Epidermal melanocyte (primary cell): ENCODE measurements around the gene GNAI3.

Experiments
- DNase-seq: peaks from one replicate; pipeline ENCODE4 v3.0.0; 2011; ENCODE audit warnings: low spot score; ENCODE audit not compliant: insufficient read length

GNAI3 gene

GRCh38 chr1:109636201-109636952, 88.0 kb downstream of the GNAI3 start:
- DNase-seq = no peak

DNA sequence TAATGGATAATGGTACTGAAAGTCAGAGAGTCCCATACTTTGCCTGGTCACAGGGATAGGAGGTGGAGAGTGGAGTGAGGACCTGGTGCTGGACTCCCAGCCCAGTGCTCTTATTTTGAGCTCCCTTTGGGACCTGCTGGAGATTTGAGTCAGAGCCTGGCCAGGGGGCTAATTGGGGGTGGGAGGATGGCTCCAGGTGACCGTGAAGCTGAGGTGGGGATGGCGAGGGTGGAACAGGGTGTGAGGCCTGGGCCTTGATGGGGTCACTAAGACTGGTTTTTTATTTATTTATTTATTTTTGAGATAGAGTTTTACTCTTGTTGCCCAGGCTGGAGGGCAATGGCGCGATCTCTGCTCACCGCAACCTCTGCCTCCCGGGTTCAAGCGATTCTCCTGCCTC, 89.0 kb downstream of the GNAI3 start:
- no peak for DNase-seq

- DNase-seq = no peak
Measured at GRCh38 chr1:109639063-109639840, 90.8 kb downstream of the GNAI3 start.

DNA sequence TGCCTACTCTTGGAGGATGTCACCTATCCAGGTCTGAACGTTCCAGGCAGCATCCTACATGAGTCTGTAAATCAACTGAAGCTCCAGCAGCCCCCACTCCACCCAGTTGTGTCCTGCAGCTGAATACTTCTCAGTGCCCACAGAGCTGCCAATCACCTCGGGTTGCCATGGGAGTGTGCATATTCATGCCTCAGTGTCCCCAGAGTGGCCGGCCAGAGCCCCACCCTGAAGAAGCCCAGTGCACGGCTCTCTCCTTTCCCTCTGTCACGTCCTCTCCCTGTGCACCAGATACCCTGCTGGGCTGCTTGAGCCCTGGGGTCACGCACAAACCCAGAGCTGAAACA, 91.4 kb downstream of the GNAI3 start:
- DNase-seq = no peak

DNA sequence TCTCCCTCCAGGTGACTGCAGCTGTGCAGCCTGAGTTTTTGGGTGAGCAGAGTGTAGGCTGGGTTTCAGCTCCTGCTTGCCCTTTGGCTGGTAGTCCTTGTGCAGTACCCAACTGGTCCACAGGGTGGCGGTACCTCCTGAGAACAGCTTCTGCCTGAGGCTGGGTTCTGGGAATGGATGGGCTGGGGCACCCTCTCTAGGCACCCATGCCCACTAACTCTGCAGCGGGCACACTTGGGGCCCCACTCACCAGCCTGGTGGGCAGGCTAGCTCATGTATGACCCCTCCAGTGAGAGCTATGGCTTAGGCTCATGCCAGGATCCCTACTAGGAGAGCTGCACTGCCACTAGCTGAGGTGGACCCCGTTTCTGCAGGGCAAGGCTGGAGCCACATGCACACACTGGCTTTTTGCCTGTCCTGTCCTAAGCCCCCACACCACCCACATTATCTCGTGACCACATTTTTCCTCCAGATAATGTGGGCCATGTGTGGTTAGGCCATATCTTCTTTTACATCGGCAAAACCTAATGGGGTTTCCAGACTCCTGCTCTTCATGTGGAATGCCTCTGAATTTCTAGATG, 92.0 kb downstream of the GNAI3 start:
- no peak for DNase-seq

GRCh38 chr1:109641078-109641740, 92.8 kb downstream of the GNAI3 start:
- DNase-seq = no peak

DNA sequence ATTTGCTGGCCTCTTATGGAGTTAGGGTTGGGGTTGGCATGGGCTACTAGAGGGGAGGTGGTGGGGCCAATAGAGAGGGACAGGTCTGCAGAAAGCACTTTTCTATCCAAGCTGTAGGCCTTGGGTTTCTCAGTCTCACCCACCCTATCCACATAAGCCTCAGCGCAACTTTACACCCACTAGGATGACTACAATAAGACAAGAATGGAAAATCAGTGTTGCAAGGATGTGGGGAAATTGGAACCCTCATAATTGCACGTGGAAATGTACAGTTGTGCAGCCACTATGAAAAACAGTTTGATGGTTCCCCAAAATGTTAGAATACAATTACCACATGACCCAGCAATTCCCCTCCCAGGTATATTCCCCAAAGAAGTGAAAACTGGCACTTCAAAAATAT, 93.4 kb downstream of the GNAI3 start:
- no peak for DNase-seq

DNA sequence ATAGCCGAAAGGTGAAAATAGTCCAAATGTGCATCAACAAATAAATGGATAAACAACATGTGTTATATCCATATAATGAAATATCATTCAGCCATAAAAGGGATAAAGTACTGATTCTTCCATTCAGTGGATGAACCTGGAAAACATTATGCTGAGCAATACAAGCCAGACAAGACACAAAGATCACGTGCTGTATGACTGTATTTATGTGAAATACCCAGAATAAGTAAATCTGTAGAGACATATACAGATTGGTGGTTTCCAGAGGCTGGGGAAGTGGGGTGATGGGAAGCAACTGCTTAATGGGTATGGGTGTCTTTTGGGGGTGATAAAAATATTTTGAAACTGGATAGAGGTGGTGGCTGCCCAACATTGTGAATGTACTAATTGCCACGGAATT, 94.2 kb downstream of the GNAI3 start:
- no peak for DNase-seq

- no peak for DNase-seq
Measured at GRCh38 chr1:109643385-109644230, 95.2 kb downstream of the GNAI3 start.

GRCh38 chr1:109644670-109645069, 96.3 kb downstream of the GNAI3 start:
- DNase-seq = no peak

- no peak for DNase-seq
Measured at GRCh38 chr1:109649491-109649914, 101.1 kb downstream of the GNAI3 start.

DNA sequence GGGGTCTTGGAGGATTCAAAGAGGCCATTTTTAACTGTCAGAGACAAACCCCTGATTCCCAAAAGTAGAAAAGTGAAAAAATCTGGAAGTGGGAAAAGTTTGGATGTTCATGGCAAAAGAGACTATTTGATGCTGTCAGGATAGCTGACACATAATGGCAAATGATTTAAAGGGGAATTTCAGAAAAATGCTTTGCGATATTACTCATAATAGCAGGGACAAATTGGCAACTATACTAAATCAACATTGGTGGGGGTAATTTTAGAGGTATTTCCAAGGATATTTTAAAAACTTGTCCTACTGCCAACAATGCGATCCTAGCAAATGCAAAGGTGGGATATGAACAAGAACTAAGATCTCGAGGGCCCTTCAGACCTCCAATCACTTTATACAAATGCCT, 102.2 kb downstream of the GNAI3 start:
- DNase-seq = no peak

DNA sequence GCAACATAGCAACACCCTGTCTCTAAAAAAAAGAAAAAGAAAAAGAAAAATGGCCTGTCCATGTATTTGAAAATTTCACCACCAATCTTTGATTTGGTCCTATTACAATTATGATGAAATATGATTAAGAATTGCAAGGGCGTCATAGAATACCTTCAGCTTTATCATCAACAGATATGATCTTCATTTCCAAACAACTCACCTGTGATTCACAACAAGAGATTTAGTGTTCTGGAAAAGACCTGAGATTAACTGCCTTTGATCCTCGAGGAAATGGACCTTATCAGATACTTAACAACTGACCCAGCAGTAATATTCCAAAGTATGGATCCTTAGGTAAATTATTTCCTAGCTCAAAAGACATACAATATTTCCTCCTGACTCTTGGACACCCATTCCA, 104.0 kb downstream of the GNAI3 start:
- no peak for DNase-seq

DNA sequence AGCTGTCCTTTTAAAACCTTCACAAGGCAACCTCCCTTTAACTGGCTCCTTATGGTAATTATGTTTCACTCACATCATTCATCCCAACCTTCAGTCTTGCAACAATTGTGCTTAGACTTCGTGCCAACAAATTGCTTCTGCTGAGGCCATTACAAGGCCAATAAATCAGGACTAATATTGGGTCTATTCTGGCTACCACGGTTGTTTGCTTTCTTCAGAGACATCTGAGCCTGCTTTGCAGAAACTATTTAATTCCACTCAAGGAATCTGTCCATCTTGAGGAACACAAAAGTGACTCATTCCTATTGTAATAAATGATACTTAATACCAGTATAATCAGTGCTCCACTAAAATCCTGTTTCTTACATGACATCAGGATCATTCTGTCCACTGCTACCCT, 104.9 kb downstream of the GNAI3 start:
- DNase-seq = no peak

GRCh38 chr1:109654519-109654918, 106.1 kb downstream of the GNAI3 start:
- DNase-seq = no peak

- DNase-seq = peak; percentile 71
Measured at GRCh38 chr1:109655615-109656519, 107.5 kb downstream of the GNAI3 start, which contains the start of gene GSTM4. TSS of gene GSTM4 (plus strand) at chr1:109656099. CDS start at chr1:109656390, 291 bp downstream.

- DNase-seq = no peak
Measured at GRCh38 chr1:109657395-109657794, 109.0 kb downstream of the GNAI3 start.

DNA sequence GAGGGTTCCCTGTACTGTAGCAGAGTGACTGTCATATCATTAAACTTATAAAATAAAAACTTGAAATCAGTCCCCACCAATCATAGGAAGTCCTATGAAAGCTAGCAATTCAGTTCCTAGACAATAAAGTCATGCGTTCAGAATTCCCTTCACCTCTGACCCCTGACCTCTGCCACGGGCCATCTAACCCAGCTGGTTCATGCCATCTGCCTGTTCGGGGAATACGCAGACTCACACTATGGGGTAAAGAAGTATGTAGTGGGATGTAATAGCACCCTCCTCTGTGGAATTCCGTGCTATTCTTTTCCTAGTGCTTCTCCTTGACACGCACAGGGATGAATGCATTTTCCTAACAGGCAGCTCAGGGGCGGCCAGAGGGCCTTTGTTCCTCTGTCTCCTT, 109.6 kb downstream of the GNAI3 start:
- DNase-seq = no peak

DNA sequence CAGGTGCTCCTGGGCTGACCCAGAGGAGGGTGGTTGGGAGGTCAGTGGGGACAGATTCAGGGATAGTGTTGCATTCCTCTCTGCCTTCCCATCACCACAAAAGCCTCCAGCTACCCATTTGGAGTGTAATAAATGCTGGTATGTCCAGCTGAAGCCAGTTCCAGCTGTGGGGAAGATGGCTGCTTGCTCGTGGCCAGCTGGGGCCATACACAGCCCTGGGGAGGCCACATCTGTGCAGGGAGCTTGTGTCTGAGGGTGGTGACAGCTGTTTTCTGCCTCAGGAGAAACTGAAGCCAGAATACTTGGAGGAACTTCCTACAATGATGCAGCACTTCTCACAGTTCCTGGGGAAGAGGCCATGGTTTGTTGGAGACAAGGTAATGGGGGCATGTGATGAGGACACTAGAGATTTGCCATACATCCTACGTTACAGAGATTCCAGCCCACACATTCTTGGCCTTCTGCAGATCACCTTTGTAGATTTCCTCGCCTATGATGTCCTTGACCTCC, 110.2 kb downstream of the GNAI3 start:
- no peak for DNase-seq

DNA sequence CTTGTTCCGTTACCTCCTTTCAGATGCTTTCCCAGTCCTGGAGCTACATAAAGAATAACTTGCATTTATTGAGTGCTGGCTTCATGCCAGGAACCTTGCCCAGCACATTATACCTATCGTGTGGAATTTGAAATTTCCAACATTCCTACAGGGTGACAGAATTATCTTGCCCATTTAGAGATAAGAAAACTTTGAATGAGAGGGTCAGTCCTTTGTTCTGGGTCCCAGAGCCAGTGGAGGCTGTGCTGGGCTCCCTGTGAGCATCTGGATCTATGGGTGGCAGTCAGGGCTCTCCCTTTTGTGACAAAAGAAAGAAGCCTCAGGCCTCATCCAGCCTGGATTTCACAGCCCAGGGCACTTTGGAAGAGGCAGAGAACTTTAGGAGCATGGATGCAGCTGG, 110.7 kb downstream of the GNAI3 start:
- no peak for DNase-seq
